Dermis microvascular lymphatic vessel endothelial cell (primary cell): ENCODE data around the gene TMC4. TPM values are rescaled to one million over a fixed set of nuclear protein-coding genes. Genes with fewer than 3 reads are reported as not detected.

Source experiments
- DNase-seq, 2 donors: peaks; one replicate each; pipeline versions ENCODE4 v3.0.0 to v3.0.0-alpha.2; 2010; ENCODE audit warnings: low read depth in 2 of 2
- total RNA-seq: library from RNA; depleted of rRNA; stranded (reverse); fragments of >200 nt; gene quantifications from 2 replicates; pipeline ENCODE4 v1.2.1, GENCODE V29; 2014

The TMC4 gene
- total RNA-seq, 1 donor from 2014 or later, result not detected

DNA sequence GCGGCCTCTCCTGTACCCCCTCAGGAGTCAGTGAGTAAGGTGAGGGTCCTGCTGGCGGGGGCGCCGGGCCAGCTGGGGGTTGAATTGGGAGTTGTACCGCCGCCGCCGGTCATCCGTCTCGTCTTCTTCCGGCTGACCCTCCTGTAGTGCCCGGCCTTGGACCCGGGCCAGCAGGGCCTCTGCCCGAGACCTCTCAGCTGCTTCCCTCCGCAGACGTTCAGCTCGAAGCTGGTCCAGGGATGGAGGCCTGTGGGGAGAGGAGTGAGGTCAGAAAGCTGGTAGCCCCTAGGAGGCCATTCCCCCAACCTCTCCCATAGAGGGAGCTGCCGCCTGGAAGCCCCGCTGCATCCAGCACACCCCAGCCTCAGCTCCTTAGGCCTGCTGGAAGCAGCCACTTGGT is 17.3 kb downstream of the TMC4 start:
- peak in 1 of 2 donors; percentile 33 for DNase-seq

DNA sequence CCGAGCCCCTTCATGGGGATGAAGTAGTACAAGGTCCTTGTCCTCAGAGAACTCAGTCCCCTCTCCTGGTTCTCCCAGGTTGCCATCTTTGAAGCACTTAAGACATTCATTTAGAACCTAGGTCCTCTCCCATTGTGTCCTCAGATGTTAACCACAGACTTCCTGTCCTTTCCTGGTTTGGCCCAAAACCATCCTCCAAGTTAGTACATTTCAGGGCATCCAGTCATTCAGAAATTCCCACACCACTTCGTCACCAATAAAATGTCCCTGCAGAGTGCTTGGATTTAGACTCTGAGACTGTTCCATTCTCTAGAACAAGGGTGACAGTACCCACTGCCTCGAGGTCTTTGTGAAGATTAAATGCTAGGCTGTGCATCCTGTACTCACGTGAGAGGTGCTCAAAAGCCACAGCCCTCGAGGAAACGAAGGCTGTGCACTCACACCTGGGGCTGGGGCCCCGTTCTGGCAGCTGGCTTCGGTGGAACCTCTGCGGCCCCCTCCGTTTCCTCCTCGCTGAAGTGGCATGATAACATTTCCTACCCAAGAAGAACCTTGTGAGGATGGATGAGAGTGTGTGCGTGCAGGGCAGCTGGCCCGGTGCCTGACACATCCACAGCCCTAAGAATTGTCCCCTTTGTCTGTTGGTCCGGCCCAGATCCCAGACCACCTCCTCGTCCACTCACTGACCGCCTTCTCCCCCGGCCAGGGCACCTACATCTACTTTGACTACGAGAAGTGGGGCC is 18.2 kb downstream of the TMC4 start:
- no peak for DNase-seq

DNA sequence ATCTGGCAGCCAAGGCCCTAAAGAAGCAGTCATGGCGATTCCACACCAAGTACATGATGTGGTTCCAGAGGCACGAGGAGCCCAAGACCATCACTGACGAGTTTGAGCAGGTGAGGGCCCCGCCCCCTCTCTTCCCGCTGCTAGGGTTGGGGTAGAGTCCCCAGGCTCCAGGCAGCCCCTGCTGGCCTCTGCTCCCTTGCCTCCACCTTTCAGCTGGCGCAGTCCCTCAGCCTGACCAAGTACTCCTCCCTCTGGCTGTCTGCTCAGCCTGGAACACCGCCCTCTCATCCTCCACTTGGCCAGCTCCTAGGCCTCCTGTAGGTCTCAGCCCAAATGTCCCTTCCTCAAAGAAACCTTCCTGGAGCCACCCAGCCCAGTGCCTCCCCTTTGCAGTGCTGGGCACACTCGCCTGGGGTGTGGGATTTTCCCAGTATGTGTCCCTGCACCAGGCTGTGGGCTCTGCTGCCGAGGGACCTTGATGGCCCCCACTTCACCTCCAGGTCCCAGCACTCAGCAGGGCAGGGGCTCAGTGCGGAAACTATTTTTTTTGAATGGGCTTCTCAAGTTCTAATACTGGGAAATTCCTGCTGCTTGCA is 19.1 kb downstream of the TMC4 start:
- no peak for DNase-seq

DNA sequence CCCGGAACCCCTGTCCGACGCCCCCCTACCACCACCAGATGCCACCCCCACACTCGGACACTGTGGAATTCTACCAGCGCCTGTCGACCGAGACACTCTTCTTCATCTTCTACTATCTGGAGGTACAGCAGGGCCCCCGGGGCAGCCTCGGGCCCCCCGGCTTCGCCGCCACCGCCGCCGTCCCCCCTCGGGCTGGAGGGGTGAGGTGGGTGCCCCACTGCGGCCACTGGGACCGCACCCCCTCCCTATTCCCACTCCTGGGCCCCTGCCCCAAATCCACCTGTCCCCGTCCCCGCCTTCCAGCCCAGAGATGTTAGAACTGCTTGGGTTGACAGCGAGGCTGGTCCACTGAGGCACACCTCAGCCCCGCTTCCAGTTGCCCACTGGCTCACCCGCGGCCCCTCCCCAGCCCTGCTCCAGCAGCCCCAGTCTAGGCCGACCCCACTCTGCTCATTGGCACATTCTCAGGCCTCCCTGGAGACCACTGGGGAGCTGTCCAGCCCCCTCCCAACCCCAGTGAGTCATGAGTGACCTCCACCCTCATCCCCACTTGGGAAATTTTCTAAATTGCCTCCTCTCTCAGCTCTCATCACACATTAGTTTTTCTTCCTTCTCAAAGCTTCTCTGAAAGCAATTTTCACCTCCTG is 20.0 kb downstream of the TMC4 start:
- DNase-seq, result no peak

DNA sequence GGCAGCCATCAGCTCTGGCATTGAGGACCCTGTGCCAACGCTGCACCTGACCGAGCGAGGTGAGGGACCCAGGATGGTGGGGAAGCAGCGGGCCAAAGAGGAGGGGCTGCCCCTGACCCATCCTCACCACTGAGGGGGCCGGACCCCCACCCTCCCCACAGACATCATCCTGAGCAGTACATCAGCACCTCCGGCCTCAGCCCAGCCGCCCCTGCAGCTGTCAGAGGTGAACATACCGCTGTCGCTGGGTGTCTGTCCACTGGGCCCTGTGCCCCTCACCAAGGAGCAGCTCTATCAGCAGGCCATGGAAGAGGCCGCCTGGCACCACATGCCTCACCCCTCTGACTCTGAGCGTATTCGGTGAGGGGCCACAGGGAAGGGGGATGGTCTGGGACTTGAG is 20.7 kb downstream of the TMC4 start:
- DNase-seq, result no peak

DNA sequence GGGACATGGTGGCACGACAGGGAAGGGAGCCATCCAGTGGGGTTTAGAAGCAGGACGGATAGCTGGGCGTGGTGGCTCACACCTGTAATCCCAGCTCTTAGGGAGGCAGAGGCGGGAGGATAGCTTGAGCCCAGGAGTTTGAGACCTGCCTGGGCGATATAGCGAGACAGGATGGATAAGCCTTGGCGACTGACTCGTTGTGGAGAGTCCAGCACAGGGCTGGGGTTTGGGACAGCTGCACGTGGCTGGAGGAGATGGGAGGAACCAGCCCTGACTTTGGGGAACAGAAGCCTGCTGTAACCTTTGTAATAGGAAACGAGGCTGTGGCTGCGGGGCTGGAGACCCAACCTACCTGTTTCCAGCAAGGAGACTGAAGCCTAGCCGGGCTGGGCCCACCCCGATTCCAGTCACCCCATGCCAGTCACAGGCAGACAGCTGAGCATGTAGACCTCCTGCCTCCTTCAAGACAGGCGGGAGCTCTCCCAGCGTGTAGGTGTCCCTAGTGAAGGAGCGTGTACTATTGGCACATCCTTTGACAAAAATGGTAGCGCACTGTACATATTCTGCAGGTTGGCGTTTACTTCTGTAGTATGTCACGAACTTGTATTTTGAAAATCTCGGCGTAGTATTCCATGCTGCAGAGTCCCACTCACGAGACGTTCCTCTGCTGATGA is 21.5 kb downstream of the TMC4 start:
- DNase-seq, result no peak

DNA sequence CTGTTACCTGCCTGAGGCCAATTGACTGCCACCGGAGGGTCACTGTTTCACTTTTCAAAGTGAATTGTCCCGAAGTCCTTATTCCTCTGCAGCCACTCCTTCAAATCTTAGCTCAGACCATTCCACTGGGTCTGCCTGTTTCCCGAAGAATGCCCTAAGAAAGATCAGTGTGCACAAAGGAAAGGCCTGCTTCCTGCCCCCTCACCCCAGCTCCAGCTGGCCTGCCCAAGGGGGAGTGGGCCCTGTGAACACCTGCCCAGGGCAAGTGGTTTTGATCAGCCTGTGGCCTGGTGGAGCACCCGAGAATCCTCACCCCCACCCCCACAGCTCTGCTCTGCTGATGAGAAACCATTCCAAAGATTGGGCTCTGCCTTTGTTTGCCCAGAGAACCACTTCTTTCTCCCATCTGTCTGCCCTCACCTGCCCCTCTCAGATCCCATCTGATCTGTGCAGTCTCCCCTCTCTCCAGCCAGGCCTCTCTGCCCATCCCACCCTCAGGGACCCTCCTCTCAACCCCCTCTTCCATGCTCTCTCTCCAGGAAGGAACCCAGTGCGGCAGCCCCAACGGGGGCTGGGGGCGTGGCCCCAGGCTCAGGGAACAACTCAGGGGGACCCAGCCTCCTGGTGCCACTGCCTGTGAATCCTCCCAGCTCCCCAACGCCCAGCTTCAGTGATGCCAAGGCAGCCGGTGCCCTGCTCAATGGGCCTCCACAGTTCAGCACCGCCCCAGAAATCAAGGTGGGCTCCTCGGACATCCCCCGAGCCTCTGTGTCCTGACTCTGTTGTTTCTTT is 23.7 kb downstream of the TMC4 start:
- peak in 1 of 2 donors; percentile 76 for DNase-seq

DNA sequence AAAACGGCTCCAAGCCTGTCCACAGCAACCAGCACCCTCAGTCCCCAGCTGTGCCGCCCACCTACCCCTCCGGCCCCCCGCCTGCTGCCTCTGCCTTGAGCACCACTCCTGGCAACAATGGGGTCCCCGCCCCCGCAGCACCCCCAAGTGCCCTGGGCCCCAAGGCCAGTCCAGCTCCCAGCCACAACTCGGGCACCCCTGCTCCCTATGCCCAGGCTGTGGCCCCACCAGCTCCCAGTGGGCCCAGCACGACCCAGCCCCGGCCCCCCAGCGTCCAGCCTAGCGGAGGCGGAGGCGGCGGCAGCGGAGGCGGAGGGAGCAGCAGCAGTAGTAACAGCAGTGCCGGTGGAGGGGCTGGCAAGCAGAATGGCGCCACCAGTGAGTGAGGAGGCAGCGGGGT is 24.8 kb downstream of the TMC4 start:
- no peak for DNase-seq

DNA sequence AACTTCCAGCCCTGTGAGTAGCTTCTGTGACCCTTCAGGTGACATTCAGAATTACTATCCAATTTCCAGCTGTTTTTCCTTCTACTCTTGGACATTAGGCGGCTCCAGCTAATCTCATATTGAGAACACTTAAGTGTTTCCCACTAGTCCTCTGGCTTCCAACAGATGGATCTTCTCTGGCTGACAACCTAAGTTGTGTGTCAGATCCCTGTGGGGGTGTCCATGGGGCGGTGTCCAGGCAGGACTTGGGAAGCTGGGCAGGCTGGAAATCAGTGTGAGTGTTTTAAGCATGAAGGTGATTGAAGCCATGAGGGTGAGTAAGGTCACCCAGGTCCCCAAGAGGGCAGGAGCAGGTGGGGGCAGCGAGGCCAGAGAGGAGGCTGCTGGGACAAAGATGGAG is 25.3 kb downstream of the TMC4 start:
- DNase-seq, result no peak

DNA sequence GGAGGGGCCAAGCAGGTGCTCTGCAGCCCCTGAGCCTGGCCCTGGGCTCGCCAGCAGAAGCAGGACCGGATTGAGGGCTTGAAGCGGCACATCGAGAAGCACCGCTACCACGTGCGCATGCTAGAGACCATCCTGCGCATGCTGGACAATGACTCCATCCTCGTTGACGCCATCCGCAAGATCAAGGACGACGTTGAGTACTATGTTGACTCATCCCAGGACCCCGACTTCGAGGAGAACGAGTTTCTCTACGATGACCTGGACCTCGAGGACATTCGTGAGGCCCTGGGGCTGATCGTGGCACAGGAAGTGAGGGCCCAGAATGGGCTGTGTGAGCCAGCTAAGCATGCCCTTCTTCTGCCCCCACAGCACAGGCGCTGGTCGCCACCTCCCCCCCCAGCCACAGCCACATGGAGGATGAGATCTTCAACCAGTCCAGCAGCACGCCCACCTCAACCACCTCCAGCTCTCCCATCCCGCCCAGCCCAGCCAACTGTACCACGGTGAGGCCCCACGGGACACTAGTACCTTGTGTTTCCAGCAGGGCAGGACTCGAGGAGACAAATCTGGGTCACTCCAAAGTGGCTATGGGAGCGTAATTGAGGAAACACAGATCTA is 27.3 kb downstream of the TMC4 start:
- no peak for DNase-seq

DNA sequence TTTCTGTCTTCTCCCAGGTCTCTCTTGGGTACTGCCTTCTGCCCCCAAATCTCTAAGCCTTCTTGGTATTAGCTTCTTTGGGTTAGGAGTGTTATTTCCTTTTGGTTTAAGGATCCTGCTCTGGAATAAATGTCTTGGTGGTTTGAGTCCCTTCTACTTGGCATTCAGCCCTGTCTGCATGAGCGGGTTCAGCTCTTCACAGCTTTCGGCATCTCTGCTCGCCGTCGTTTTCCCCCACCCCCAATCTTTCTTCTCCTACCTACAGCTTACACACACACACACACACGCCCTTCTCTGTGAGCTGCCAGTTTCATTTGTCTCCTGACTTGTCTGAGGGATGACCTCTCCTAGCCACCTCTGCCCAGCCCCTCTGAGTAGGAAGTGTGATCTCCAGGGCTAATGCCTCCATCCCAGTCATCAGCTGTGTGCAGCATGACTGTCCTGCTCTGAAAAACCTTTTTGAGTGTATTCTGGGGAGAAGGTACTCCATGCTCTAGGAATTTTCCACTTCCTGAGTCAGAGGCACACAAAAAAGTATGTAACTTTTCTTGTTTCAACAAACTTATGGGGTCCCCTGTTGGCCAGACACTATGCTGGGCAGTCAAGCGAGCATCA is 30.7 kb downstream of the TMC4 start:
- no peak for DNase-seq

DNA sequence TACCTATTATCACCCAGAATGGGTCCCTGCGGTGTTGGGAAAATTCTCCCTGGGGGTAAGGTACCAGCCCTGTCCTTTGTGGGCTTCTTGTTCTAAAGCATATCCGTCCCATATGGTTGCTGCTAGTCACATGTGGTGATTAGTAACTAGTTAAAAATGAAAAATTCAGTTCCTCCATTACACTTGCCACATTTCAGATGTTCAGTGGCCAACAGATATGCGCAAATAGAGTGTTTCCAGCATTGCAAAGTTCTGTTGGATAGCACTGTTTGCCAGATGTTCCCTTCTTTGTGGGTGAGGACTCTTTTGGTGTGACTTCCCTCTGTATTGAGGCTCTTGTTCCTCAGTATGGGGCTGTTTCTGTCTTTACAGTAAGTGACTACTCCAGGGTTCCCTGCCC is 31.6 kb downstream of the TMC4 start:
- DNase-seq, result no peak

DNA sequence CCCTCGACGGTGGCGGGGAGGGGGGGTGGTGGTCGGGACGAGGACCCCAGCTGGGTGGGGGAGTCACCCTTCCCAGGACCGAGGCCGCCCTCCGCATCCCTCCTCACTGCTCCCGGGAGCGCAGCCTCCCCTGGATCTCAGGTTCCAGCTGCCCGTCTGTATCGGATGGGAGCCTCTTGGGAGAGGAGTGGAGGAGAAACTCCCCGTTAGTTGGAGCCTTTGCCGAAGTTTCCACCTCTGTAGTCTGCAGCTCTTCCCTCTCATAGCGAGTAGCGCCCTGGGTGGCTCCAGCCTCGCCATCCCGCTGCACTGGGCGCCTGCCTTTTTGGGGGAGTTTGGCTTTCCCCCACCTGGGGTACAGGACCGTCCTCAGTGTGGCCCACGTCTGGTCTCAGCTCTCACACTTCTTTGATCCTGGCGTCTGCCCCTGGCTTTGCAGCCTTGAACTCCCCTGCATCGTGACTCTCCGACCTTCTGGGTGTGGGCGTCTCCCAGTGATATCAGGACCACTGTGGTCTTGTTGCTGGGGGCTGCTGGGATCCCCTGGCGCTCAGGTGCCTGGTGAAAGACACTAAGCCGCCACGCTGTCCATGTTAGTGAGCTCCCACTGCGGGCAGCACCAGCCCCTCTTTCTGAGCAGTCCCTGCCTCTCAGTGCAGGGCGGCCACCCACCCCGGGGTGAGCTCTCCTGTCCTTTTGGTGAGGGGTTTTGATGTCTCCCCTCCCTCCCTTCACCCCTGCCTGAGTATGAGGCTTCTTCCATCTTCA is 34.3 kb downstream of the TMC4 start:
- no peak for DNase-seq

DNA sequence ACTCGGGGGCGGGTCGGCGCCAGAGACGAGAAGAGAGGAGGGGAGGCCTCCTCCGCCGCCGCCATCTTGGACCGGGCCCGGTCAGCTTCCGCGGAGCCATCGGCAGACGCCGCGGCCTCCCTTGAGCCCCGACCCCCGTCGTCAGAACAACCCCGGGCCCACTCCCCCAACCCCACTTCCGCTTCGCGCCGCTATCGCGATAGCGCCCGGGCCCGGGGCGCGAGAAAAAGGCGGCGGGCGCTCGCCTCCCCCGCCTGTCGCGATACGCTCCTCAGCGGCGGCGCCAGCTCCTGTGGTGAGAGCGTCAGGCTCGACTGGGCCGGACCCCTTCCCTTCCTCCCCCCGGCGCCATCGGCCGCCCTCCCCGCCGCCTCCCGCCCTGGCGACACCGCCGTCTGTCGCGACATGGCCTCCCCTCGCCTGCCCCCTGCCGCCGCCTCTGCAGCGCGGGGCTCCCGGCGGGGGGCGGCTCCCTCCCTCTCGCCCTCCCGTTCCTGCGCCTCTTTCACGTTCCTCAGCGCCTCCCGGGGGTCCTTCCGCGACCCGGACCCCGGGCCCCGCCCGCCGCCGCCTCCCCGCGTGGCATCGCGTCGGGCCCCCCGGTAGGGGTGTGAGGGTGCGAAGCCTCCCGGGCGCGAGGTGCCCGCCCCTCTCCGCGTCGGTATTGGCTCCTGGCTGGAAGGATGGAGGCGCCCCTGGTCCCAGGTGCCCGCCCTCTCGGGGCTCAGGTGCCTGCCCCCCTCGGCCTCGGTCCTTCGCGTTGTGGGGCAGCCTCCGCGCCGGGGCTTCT is 35.1 kb downstream of the TMC4 start, which contains the start of gene CNOT3:
Gene CNOT3 (plus strand): TSS at position 64 of the 790 bp plus-strand sequence. CDS start 5,217 bp downstream, outside the sequence.
- peak in 1 of 2 donors; percentile 18 for DNase-seq

DNA sequence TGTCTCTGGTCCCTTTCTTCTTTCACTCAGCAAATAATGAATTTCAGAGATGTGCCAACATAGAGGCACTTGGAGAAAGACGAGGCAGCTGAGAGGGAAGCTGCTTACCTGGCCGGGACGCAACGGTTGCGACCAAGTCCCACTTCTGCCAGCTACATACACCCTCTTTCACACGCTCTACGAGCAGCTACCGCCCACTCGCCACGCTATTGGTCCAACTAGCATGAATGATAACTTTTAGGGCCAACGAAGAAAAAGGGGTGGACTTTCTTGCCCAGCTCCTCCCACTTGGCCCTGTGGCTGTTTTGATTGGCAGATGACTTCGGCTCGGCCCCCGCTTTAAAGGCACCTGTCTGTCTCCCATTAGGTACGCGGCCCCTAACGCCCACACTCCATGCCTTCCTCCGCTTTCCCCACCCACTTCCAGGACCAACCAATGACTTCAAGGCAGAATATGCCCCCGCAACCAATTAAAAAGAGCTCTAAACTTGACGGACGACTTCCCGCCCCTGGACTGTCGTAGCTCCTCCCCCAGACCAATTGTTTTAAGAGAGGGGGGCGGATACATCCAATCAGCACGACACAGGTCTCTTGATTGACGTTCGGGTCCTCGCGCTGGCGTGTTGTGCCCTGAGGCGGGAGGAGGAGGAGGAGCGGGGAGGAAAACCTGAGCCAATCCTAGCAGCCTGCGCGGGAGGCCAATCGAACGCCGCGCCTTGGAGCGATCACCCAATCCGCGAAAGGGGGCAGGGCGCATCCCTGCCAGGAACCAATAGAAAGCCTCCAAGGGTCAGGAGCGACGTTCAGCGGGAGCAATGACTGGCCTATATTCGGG is 35.9 kb downstream of the TMC4 start:
- peak; percentile 100 for DNase-seq

DNA sequence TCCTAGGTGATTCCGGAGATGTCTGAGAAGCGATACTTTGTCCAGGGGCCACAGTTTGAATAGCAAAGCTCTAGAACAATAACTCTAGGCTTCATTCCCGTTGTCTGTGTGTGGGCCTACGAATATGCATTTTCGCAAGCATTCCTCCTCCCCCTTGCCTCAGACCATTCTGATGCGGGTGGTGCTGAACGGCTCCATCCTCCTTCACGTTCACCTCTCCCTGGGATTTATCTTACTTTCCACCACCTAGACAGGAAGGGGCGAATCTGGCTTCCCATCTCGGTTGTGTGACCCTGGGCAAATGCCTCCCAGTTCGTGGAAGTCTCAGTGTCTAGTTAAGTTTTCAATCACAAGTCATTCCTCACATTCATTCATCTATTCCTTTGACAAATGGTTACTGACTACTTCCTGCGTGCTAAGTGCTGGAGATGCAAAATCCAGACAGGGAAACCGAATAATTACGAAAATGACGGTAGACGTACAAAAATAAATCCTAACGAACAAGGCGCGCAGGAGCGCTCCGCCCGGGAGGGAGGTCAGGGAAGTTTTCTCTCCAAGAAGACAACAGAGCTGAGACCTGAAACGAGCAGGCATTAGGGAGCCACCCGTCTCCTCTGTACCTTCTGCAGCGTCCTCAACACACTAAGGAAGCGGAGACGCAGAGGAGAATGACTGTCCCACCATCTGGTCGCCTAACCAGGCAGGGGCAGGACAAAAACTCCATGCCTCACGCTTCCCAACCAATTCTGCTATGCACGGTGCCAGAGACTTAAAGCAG is 36.7 kb downstream of the TMC4 start:
- DNase-seq, result no peak

DNA sequence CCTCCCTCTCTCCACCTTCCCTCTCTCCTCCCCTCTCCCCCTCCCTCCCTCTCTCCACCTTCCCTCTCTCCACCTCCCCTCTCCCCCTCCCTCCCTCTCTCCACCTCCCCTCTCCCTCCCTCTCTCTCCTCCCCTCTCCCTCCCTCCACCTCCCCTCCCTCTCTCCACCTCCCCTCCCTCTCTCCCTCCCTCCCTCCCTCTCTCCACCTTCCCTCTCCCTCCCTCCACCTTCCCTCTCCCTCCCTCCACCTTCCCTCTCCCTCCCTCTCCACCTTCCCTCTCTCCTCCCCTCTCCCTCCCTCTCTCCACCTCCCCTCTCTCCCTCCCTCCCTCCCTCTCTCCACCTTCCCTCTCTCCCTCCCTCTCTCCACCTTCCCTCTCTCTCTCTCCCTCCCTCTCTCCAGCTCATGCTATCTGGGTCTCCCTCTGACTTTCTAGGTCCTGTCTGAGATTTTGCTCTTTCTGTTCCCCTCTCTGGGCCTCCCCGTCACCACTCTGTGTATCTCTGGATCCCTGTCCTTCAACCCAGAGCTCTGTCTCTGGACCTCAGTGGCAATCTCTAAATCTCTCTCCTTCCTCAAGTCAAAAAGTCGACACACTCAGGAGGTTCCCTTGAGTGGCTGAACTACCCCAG is 38.9 kb downstream of the TMC4 start:
- no peak for DNase-seq
